Muscle of back (tissue), 11 donors: ENCODE results near the gene KCNT2. TPM values are rescaled to one million over a fixed set of nuclear protein-coding genes. Genes with fewer than 3 reads are reported as not detected.
A peak's percentile ranks its signal among the peaks of the same experiment; 100 is the strongest.

ENCODE experiments used
- DNase-seq, 3 donors: peaks; one replicate each; pipeline versions ENCODE4 v3.0.0 to v3.0.0-alpha.2; 2013
- polyA plus RNA-seq, 10 donors: library from polyadenylated mRNA; unstranded; fragments of 120-200 nt; gene quantifications; one replicate each; pipeline ENCODE4 v1.2.1, GENCODE V29; 2013; ENCODE audit not compliant: insufficient read length in 10 of 10

KCNT2 gene
- polyA plus RNA-seq, 10 donors, result 3.2 to 8.8 (median 5.2) TPM

- DNase-seq, result no peak
These were observed 206.8 kb downstream of the KCNT2 start for GRCh38 chr1:196401452-196401833.

GRCh38 chr1:196400478-196401451, 207.5 kb downstream of the KCNT2 start:
- DNase-seq, result no peak

DNA sequence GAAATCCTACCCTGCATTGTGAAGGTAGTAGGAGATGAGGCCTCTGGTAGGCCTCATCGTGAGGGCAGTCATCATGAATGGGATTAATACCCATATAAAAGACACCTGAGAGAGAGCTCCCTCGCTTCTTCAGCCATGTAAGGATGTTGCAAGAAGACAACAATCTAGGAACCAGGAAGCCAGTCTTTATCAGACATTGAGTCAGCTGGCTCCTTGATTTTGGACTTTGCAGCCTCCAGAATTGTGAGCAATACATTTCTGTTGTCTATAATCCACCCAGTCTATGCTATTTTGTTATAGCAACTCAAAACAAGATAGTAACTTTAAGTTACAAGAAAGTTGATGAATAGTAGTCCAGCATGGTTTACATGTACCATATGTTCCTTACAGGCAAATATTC, 208.5 kb downstream of the KCNT2 start:
- DNase-seq, result no peak

GRCh38 chr1:196393742-196394141, 214.5 kb downstream of the KCNT2 start:
- DNase-seq, result no peak

GRCh38 chr1:196393282-196393681, 215.0 kb downstream of the KCNT2 start:
- no peak for DNase-seq

GRCh38 chr1:196387766-196388165, 220.5 kb downstream of the KCNT2 start:
- no peak for DNase-seq

DNA sequence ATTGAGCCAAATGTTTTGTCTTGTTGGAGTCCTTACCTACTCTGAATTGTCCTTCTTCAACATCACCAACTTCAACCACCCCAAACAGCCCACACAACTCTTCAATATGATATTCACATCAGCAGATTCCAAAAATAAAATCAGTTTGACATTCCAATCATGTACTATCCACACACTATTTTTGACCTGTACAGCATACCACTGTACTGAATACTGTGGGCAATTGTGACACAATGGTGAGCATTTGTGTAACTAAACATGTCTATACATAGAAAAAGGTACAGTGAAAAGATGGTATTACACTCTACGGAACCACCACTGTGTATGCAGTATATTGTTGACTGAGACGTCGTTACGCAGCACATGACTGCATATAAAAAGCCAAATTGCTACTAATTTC, 223.1 kb downstream of the KCNT2 start:
- DNase-seq, result no peak

DNA sequence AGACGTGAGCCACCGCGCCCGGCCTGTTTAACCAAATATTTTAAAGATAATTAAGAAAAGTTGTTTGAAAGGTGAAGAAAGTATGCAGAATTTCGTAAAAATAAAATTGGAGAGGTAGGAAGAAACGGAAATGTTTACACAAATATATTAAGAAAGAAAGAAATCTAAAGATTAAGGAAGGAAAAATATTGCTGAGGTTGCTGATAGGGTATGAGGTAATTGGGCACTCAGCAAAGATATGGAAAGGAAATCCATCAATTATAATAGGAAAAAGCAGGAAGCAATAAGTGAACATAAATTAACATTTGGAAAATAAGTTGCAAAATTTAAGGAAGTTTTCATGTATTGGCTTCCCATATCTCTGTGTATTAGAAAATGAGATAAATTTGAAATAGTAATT, 225.9 kb downstream of the KCNT2 start:
- no peak for DNase-seq

GRCh38 chr1:196381544-196381943, 226.7 kb downstream of the KCNT2 start:
- DNase-seq, result no peak

- peak; percentile 35 to 68 (median 61) for DNase-seq
These were observed 227.9 kb downstream of the KCNT2 start for GRCh38 chr1:196380316-196380715.

GRCh38 chr1:196377811-196378210, 230.4 kb downstream of the KCNT2 start:
- no peak for DNase-seq

DNA sequence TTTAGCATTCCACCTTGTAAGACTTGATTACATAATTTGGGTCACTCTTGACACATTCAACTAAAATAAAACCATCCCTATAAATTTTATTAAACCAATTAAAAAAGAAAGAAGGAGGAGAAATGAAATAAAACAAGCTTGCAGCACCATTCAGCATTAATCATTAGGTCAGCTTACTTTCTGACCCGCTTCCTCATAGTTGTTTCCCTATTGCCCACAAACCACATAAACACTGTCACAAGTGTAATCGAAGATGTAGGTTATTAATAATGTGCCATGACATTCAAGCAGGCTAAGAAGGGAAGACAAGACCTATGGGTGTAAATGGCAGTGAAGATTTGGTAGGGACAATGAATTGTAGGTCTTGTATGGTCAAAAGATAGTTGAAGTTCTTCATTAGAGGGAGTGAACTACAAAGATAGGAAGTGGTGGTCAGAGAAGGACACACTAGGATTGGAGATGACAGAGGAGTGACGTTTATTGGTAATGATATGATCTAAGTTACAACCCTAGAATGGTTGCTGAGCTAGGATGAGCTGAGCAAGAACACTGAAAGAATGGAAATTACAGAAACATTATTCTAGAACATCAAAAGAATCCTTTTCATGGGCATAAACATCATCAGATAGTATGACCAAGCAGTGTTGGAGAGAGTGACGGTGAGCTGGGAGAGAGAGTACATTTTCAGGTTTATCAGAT, 231.5 kb downstream of the KCNT2 start:
- DNase-seq, result no peak

GRCh38 chr1:196373798-196374197, 234.4 kb downstream of the KCNT2 start:
- DNase-seq, result no peak

DNA sequence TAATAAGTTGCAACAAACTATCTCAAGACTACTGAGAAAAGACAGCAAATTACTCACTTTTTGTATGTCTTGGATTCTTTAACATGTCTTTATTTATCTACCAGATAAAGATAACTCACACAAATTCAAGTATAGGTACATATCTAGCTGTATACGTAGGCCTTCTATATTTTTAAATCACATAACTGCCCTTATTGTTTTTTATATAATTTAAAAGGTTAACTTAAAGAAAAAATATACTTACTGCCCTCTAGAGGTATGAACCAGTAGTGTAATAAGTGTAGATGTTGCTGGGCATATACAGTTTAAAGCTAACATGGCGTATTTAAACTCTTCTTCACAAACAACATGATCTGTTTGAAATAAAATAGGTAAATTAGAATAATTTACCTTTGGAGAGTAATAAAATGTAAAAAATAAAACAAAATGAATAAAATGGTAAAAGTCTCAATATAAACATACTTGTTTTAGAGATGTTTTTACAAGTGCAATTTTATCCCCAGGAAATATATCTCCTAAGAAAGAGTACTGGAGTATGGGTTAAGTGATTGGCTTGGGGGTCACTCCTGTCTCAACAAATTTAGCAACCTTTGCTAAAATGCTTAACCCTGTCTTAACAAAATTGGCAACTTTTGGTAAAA, 235.2 kb downstream of the KCNT2 start:
- no peak for DNase-seq

DNA sequence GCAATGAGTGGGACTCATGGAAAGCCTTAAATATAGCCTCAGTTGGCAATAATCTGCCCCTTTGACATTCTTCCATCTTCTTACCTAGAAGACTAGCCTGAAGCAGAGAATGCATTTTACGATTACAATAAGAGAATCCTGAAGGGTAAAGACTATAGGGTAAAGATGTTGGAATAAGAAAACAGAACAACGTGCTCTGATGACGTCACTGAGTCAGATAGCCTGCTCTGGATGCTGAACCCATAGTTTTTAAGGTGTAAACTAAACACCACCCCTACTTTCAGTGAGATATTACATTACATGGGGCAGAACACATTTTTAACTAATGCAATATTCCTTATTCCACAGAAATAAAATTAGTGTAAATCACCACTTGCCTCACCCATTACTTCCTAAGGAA, 240.4 kb downstream of the KCNT2 start:
- no peak for DNase-seq

GRCh38 chr1:196366817-196367495, 241.3 kb downstream of the KCNT2 start:
- DNase-seq, result no peak

GRCh38 chr1:196361112-196361714, 247.0 kb downstream of the KCNT2 start:
- no peak for DNase-seq

- no peak for DNase-seq
These were observed 250.3 kb downstream of the KCNT2 start for GRCh38 chr1:196357913-196358312.

GRCh38 chr1:196355206-196355786, 252.9 kb downstream of the KCNT2 start:
- peak in 2 of 3 donors; percentile 19 to 45 for DNase-seq

GRCh38 chr1:196344453-196344852, 263.8 kb downstream of the KCNT2 start:
- no peak for DNase-seq

GRCh38 chr1:196324345-196324744, 283.9 kb downstream of the KCNT2 start:
- no peak for DNase-seq
